Measurements from ENCODE around the gene UTP14C. TPM values are rescaled to one million over a fixed set of nuclear protein-coding genes. Genes with fewer than 3 reads are reported as not detected.
"Not testable (repeated sequence)": the region's sequence is repeated elsewhere in the genome, so short reads cannot be mapped to it uniquely, and the experiment has no call there.

Gene UTP14C
- total RNA-seq, 3 donors from 2014 or later, result 17.3 to 22.2 (median 20.3) TPM

GRCh38 chr13:51978796-51979556 lies 45.5 kb upstream of the UTP14C start:
- H3K4me1 ChIP-seq, result no peaks in the 10 kb centered on the region
- no peak overlapping the region for H3K4me3 ChIP-seq
- H3K27me3 ChIP-seq, result no peaks in the 10 kb centered on the region
- H3K27ac ChIP-seq, result no peak overlapping the region
- TF ChIP-seq POLR2AphosphoS5 (IDR thresholded peaks at IDR 0.05), result no peak
- TF ChIP-seq, protein P1, sequence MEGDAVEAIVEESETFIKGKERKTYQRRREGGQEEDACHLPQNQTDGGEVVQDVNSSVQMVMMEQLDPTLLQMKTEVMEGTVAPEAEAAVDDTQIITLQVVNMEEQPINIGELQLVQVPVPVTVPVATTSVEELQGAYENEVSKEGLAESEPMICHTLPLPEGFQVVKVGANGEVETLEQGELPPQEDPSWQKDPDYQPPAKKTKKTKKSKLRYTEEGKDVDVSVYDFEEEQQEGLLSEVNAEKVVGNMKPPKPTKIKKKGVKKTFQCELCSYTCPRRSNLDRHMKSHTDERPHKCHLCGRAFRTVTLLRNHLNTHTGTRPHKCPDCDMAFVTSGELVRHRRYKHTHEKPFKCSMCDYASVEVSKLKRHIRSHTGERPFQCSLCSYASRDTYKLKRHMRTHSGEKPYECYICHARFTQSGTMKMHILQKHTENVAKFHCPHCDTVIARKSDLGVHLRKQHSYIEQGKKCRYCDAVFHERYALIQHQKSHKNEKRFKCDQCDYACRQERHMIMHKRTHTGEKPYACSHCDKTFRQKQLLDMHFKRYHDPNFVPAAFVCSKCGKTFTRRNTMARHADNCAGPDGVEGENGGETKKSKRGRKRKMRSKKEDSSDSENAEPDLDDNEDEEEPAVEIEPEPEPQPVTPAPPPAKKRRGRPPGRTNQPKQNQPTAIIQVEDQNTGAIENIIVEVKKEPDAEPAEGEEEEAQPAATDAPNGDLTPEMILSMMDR (IDR thresholded peaks at IDR 0.05), result no peak
- no peak for TF ChIP-seq POLR2A (IDR thresholded peaks at IDR 0.05)
- intact Hi-C loops (cut with DNase I; ENCODE audit: low total_unique reads), result no loop called here
- no peaks in the 10 kb centered on the region for H3K36me3 ChIP-seq
- DNase-seq (ENCODE audit: low spot score in 2 of 2), result no peak
- H3K9me3 ChIP-seq, result no peaks in the 10 kb centered on the region

GRCh38 chr13:51980908-51981307 lies 43.6 kb upstream of the UTP14C start:
- Histone ChIP-seq H3K36me3 (no peaks in the 10 kb centered on the region), H3K9me3 (no peaks in the 10 kb centered on the region), H3K4me3 (no peak overlapping the region), H3K27ac (no peak overlapping the region), H3K27me3 (no peaks in the 10 kb centered on the region), H3K4me1 (no peaks in the 10 kb centered on the region)
- intact Hi-C loops (cut with DNase I; ENCODE audit: low total_unique reads), result no loop called here
- DNase-seq (ENCODE audit: low spot score in 2 of 2), result no peak
- TF ChIP-seq POLR2A (IDR thresholded peaks at IDR 0.05) (no peak), POLR2AphosphoS5 (IDR thresholded peaks at IDR 0.05) (no peak)
- TF ChIP-seq, protein P1 (IDR thresholded peaks at IDR 0.05), result no peak

DNA sequence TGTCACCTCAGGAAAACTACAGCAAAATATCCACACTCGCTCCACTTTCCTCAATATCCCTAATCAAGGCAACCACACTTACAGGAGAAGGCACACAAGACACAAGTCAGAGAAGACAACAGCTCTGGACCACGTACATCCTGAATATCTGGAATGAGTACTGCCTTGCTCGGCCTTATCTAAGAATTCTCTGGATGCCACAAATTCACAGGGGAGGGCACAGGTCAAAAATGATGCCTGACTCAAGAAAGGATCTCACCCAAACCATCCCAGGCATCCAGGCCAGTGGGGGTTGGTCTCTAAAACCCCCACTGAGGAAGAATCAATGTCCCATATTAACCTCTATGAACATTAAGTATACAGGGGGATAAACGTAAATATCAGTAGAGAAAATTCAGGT lies 43.1 kb upstream of the UTP14C start:
- no peaks in the 10 kb centered on the region for H3K27me3 ChIP-seq
- no peak overlapping the region for H3K27ac ChIP-seq
- H3K4me1 ChIP-seq, result no peaks in the 10 kb centered on the region
- no peak overlapping the region for H3K4me3 ChIP-seq
- H3K36me3 ChIP-seq, result no peaks in the 10 kb centered on the region
- H3K9me3 ChIP-seq, result no peaks in the 10 kb centered on the region
- TF ChIP-seq POLR2AphosphoS5 (IDR thresholded peaks at IDR 0.05), result no peak
- TF ChIP-seq POLR2A (IDR thresholded peaks at IDR 0.05), result no peak
- TF ChIP-seq, protein P1 (IDR thresholded peaks at IDR 0.05), result no peak
- DNase-seq (ENCODE audit: low spot score in 2 of 2), result no peak
- intact Hi-C loops (cut with DNase I; ENCODE audit: low total_unique reads), result no loop called here

DNA sequence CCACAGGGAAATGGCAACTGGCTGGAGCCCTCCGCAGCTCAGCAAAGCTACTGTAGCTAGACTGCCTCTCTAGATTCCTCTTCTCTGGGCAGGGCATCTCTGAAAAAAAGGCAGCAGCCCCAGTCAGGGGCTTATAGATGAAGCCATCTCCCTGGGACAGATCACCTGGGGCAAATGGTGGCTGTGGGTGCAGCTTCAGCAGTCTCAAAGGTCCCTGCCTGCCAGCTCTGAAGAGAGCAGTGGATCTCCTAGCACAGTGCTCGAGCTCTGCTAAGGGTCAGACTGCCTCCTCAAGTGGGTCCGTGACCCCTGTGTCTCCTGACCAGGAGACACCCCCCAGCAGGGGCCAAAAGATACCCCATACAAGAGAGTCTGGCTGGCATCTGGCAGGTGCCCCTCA lies 41.2 kb upstream of the UTP14C start:
- intact Hi-C loops (cut with DNase I; ENCODE audit: low total_unique reads); DNase-seq (ENCODE audit: low spot score in 2 of 2); H3K9me3 ChIP-seq; H3K36me3 ChIP-seq; H3K27me3 ChIP-seq; H3K27ac ChIP-seq; H3K4me3 ChIP-seq; H3K4me1 ChIP-seq: not testable (repeated sequence)

GRCh38 chr13:51984904-51985303 lies 39.6 kb upstream of the UTP14C start:
- intact Hi-C loops (cut with DNase I; ENCODE audit: low total_unique reads); DNase-seq (ENCODE audit: low spot score in 2 of 2); H3K27me3 ChIP-seq; H3K36me3 ChIP-seq; H3K4me1 ChIP-seq; H3K4me3 ChIP-seq; H3K9me3 ChIP-seq; H3K27ac ChIP-seq: not testable (repeated sequence)

GRCh38 chr13:51988988-51989618 lies 35.4 kb upstream of the UTP14C start:
- no peak for DNase-seq (ENCODE audit: low spot score in 2 of 2)
- Histone ChIP-seq H3K4me1 (no peaks in the 10 kb centered on the region), H3K36me3 (no peaks in the 10 kb centered on the region), H3K27ac (no peak overlapping the region), H3K9me3 (no peaks in the 10 kb centered on the region), H3K4me3 (no peak overlapping the region), H3K27me3 (no peaks in the 10 kb centered on the region)
- intact Hi-C loops (cut with DNase I; ENCODE audit: low total_unique reads), result no loop called here
- no peak for TF ChIP-seq POLR2AphosphoS5 (IDR thresholded peaks at IDR 0.05)
- TF ChIP-seq, protein P1 (IDR thresholded peaks at IDR 0.05), result no peak
- no peak for TF ChIP-seq POLR2A (IDR thresholded peaks at IDR 0.05)

All from breast epithelium (tissue), 4 donors.